Body of pancreas (tissue), 4 donors: ENCODE data around the gene SNX25. TPM values are rescaled to one million over a fixed set of nuclear protein-coding genes. Genes with fewer than 3 reads are reported as not detected.

Experiments used
- ATAC-seq: fragments of 150-250 bp; one replicate; pipeline ENCODE4 v1.9.1; 2016
- DNase-seq, 4 donors: peaks; one replicate each; pipeline ENCODE4 v3.0.0-alpha.2; 2019
- H3K27ac ChIP-seq, 4 donors: fragments of 200-600 bp; sonication (generic); 1 replicate in 3 of 4; 2 replicates in 1 of 4; pipeline versions ENCODE4 v1.5.1 to v1.6.1; 2016 to 2019; ENCODE audit warnings: mild to moderate bottlenecking in 1 of 4, mixed read lengths in 1 of 4, moderate library complexity in 1 of 4
- H3K27me3 ChIP-seq, 2 donors: fragments of 200-600 bp; sonication (generic); one replicate each; pipeline ENCODE4 v1.6.0; 2016; ENCODE audit warnings: mild to moderate bottlenecking in 1 of 2
- H3K36me3 ChIP-seq, 2 donors: fragments of 200-600 bp; sonication (generic); replicated peaks in 1 of 2; 2 replicates each; pipeline ENCODE4 v1.5.1; 2016; ENCODE audit warnings: low read depth in 2 of 2; ENCODE audit not compliant: insufficient read depth in 1 of 2
- H3K4me1 ChIP-seq: fragments of 200-600 bp; sonication (generic); one replicate; pipeline ENCODE4 v1.6.0; 2016
- H3K4me3 ChIP-seq, 2 donors: fragments of 200-600 bp; sonication (generic); 1 replicate in 1 of 2; 2 replicates in 1 of 2; pipeline ENCODE4 v1.5.1; 2016 to 2019
- H3K9me3 ChIP-seq, 3 donors: fragments of 200-600 bp; sonication (generic); 1 replicate in 2 of 3; 2 replicates in 1 of 3; pipeline ENCODE4 v1.5.1; 2016
- CTCF ChIP-seq, 7 experiments: fragments of 450-650 bp in 4 of 7; fragments of 200-600 bp in 3 of 7; sonication (generic) in 3 of 7; IDR thresholded peaks; one replicate each; pipeline ENCODE4 v1.5.1; 2016 to 2019; ENCODE audit warnings: antibody characterized with exemption in 7 of 7
- POLR2A ChIP-seq, 3 donors: fragments of 450-650 bp; IDR thresholded peaks; one replicate each; pipeline ENCODE4 v1.6.1; 2016; ENCODE audit warnings: antibody characterized with exemption in 3 of 3, mild to moderate bottlenecking in 2 of 3
- WGBS, 2 donors: methylation state at CpG; one replicate each; pipeline ENCODE4 v1.1.5; 2017; 5-methylcytosine and 5-hydroxymethylcytosine counted together
- intact Hi-C: fragments of 100-400 bp; cut with DNase I; formaldehyde crosslinking; loops from one replicate; pipeline ENCODE4 v1.15.1; 2023
- total RNA-seq, 2 donors: library from RNA; depleted of rRNA; stranded (reverse); fragments of >200 nt; gene quantifications; one replicate each; pipeline ENCODE4 v1.1.0, GENCODE V29; 2016

SNX25 gene
- total RNA-seq, 2 donors from 2014 or later, result 16.6 to 25.7 TPM

GRCh38 chr4:185378264-185378663 is 168.9 kb downstream of the SNX25 start:
- Histone ChIP-seq H3K27ac (no peak overlapping the region), H3K36me3 (no peaks in the 10 kb centered on the region), H3K9me3 (no peaks in the 10 kb centered on the region), H3K27me3 (no peaks in the 10 kb centered on the region), H3K4me1 (peaks cover 45% of the 10 kb centered on the region), H3K4me3 (no peak overlapping the region)
- WGBS, 2 donors, result 81 to 82% methylated on average over 6 of the region's 6 CpGs
- TF ChIP-seq CTCF (IDR thresholded peaks at IDR 0.05) (no peak), POLR2A (IDR thresholded peaks at IDR 0.05) (no peak)
- DNase-seq (no peak), ATAC-seq (no peak)
- intact Hi-C loops, result no loop called here

GRCh38 chr4:185379326-185380295 is 170.2 kb downstream of the SNX25 start:
- Histone ChIP-seq H3K27ac (peak overlapping the region; percentile 45 to 77 (median 63)), H3K36me3 (no peaks in the 10 kb centered on the region), H3K9me3 (no peaks in the 10 kb centered on the region), H3K4me1 (peaks cover 57% of the 10 kb centered on the region), H3K27me3 (no peaks in the 10 kb centered on the region), H3K4me3 (no peak overlapping the region)
- DNase-seq (peak; percentile 72 to 84 (median 80)), ATAC-seq (peak; percentile 86)
- intact Hi-C loops, result no loop called here
- TF ChIP-seq POLR2A (IDR thresholded peaks at IDR 0.05) (peak in 2 of 3 donors; percentile 24 to 51), CTCF (IDR thresholded peaks at IDR 0.05) (no peak)
- 44 to 53% methylated on average over 13 of the region's 13 CpGs for WGBS, 2 donors

- ATAC-seq, result no peak
- intact Hi-C loops, result no loop called here
- Histone ChIP-seq H3K36me3 (no peaks in the 10 kb centered on the region), H3K27ac (peak overlapping the region in 3 of 4 donors; percentile 57 to 77 (median 69)), H3K9me3 (no peaks in the 10 kb centered on the region), H3K27me3 (no peaks in the 10 kb centered on the region), H3K4me1 (peaks cover 57% of the 10 kb centered on the region), H3K4me3 (no peak overlapping the region)
- DNase-seq, result no peak
- TF ChIP-seq CTCF (IDR thresholded peaks at IDR 0.05) (no peak), POLR2A (IDR thresholded peaks at IDR 0.05) (no peak)
- WGBS, 2 donors, result 84 to 89% methylated on average over 1 of the region's 1 CpG
These were observed 170.9 kb downstream of the SNX25 start for GRCh38 chr4:185380320-185380719.

- Histone ChIP-seq H3K27ac (no peak overlapping the region), H3K4me1 (peaks cover 57% of the 10 kb centered on the region), H3K4me3 (no peak overlapping the region), H3K27me3 (no peaks in the 10 kb centered on the region), H3K36me3 (no peaks in the 10 kb centered on the region), H3K9me3 (no peaks in the 10 kb centered on the region)
- DNase-seq (no peak), ATAC-seq (no peak)
- intact Hi-C loops, result no loop called here
- WGBS, 2 donors, result 50 to 58% methylated on average over 4 of the region's 4 CpGs
- TF ChIP-seq POLR2A (IDR thresholded peaks at IDR 0.05) (no peak), CTCF (IDR thresholded peaks at IDR 0.05) (no peak)
These were observed 172.1 kb downstream of the SNX25 start for GRCh38 chr4:185381288-185382196.
